Umbilical cord (tissue), 2 donors: ENCODE measurements around the gene PRODH. TPM values are rescaled to one million over a fixed set of nuclear protein-coding genes. Genes with fewer than 3 reads are reported as not detected.
"Not testable (repeated sequence)": the region's sequence is repeated elsewhere in the genome, so short reads cannot be mapped to it uniquely, and the experiment has no call there.

ENCODE experiments used
- DNase-seq: peaks from one replicate; pipeline ENCODE4 v3.0.0-alpha.2; 2015; ENCODE audit warnings: low spot score
- total RNA-seq: library from RNA; depleted of rRNA; stranded (reverse); fragments of >200 nt; gene quantifications from one replicate; pipeline ENCODE4 v1.2.3, GENCODE V29; 2014; ENCODE audit warnings: low replicate concordance; ENCODE audit not compliant: insufficient read depth

PRODH gene
- total RNA-seq, 1 donor from 2014 or later: 4.6 TPM

- DNase-seq: not testable (repeated sequence)
Observed at GRCh38 chr22:18906410-18906745, 29.7 kb downstream of the PRODH start.

GRCh38 chr22:18905540-18906409 lies 30.3 kb downstream of the PRODH start, which contains the start of gene DGCR6:
Gene DGCR6 (plus strand): TSS chr22:18906320. CDS start chr22:18906375, 55 bp downstream.
- DNase-seq: no peak

- DNase-seq: not testable (repeated sequence)
Observed at GRCh38 chr22:18896037-18896657, 39.9 kb downstream of the PRODH start.

GRCh38 chr22:18893775-18894174 lies 42.3 kb downstream of the PRODH start:
- DNase-seq: not testable (repeated sequence)

DNA sequence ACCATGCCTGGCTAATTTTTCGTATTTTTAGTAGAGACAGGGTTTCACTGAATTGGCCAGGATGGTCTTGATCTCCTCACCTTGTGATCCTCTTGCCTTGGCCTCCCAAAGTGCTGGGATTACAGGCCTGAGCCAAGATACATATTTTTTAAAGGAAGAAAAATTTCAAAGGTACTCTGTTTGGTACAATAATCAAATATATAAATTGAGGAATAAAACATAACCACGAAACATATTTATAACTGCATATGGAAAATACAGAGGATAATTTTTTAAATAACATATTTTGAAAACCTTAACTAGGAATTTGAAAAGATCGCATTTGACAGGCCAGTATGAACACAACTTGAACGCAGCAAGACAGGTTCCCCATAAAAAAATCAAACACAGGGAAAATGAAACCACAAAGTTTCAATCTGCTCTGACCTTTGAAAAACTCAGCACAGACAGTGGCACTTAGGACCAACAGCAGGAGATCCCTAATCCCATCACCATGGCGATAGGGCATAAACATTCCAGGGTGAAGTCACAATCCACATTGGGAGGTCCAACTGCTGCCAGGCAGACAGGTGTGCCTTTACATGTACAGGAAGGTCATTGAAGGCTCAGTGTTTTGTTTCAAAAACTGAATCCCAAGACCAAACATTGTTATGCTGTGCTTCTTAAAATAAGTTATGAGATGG lies 45.4 kb downstream of the PRODH start:
- DNase-seq: not testable (repeated sequence)

DNA sequence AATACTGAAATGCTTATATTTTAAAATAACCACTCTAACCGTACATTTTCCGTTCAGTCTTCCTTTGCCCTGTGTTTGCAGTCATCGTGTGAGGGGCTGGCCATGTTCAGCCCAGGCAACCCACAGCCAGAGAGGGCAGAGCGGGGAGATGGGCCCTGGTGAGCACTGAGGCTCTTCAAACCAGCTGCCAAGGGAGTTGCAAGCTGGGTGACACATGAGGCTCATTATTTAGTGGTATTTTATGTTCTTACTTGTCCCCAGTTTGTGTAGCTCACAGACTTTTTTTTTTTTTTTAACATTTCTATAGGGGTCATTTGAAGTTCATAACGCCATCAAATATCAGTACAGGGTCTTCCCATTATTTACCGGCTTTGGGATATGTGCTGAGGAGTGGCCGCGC lies 48.0 kb downstream of the PRODH start:
- DNase-seq: no peak

GRCh38 chr22:18884465-18884864 lies 51.6 kb downstream of the PRODH start:
- not testable (repeated sequence) for DNase-seq

DNA sequence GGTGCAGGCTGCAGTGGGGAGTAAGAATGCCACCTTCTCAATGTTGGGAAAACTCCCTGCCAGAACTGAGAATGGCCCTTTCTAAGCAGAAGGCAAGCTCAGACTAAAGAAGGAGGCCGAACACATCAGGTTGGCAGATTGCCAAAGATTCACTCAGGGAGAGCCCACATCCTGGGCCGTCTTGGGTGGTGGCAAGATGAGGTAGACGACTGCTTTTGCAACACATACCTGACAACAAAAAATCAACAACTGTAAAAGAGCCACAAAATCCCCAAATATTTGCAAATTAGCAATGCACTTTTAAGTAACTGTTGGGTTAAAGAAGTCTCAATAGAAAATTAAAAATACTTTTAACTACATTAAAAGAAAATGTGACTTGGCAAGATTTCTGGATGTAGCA lies 54.8 kb downstream of the PRODH start:
- not testable (repeated sequence) for DNase-seq

Other genes starting within 250 kb of the PRODH start
- gene DGCR6, start 30.0 kb downstream of the PRODH start, total RNA-seq: 11.6 TPM
- gene DGCR2, start 186.1 kb upstream of the PRODH start, total RNA-seq: 47.4 TPM
- 1.4 TPM for gene TSSK2, start 195.0 kb upstream of the PRODH start, total RNA-seq
- gene ESS2, start 208.4 kb upstream of the PRODH start, total RNA-seq: 4.3 TPM
- gene GSC2, start 214.0 kb upstream of the PRODH start, total RNA-seq: not detected
- gene SLC25A1, start 242.4 kb upstream of the PRODH start, total RNA-seq: 19.3 TPM